BJ (cell line): ENCODE data around the gene PYY. TPM values are rescaled to one million over a fixed set of nuclear protein-coding genes. Genes with fewer than 3 reads are reported as not detected.

Experiments
- CTCF ChIA-PET: fragments of 350-600 bp; formaldehyde crosslinking; extraction: SDS; loops from one replicate; lab custom pipeline; 2021; ENCODE audit warnings: antibody characterized with exemption, inconsistent platforms; lab: Yijun Ruan, JAX
- POLR2A ChIA-PET: fragments of 300-600 bp; sonication (Branson Sonifier 250); formaldehyde crosslinking; extraction: SDS; loops from one replicate; lab custom pipeline; 2021; ENCODE audit warnings: antibody characterized with exemption; lab: Charles Lee
- DNase-seq: peaks from one replicate; pipeline ENCODE4 v3.0.0-alpha.2; 2011; ENCODE audit warnings: low read depth
- H3K27me3 ChIP-seq: 2 replicates; pipeline ENCODE4 v1.6.0; 2011; ENCODE audit warnings: low read length; ENCODE audit not compliant: control insufficient read depth, insufficient read depth
- H3K36me3 ChIP-seq: 2 replicates; pipeline ENCODE4 v1.5.1; 2011; ENCODE audit warnings: low read length; ENCODE audit not compliant: control insufficient read depth, insufficient read depth
- H3K4me3 ChIP-seq: 2 replicates; pipeline ENCODE4 v1.5.1; 2011; ENCODE audit warnings: low read depth, mild to moderate bottlenecking, control low read depth, low read length
- polyA plus RNA-seq: library from polyadenylated mRNA; depleted of rRNA; stranded (reverse); fragments of >200 nt; gene quantifications from 2 replicates; pipeline ENCODE4 v1.2.3, GENCODE V29; 2011
- TF ChIP-seq, protein P1 (sequence below): IDR thresholded peaks from 2 replicates; pipeline ENCODE4 v1.5.1; 2011; ENCODE audit warnings: low read depth, mild to moderate bottlenecking, control low read depth, inconsistent platforms, low read length, moderate library complexity; ENCODE audit not compliant: insufficient read depth

Gene PYY
- polyA plus RNA-seq, 1 experiment: not detected

DNA sequence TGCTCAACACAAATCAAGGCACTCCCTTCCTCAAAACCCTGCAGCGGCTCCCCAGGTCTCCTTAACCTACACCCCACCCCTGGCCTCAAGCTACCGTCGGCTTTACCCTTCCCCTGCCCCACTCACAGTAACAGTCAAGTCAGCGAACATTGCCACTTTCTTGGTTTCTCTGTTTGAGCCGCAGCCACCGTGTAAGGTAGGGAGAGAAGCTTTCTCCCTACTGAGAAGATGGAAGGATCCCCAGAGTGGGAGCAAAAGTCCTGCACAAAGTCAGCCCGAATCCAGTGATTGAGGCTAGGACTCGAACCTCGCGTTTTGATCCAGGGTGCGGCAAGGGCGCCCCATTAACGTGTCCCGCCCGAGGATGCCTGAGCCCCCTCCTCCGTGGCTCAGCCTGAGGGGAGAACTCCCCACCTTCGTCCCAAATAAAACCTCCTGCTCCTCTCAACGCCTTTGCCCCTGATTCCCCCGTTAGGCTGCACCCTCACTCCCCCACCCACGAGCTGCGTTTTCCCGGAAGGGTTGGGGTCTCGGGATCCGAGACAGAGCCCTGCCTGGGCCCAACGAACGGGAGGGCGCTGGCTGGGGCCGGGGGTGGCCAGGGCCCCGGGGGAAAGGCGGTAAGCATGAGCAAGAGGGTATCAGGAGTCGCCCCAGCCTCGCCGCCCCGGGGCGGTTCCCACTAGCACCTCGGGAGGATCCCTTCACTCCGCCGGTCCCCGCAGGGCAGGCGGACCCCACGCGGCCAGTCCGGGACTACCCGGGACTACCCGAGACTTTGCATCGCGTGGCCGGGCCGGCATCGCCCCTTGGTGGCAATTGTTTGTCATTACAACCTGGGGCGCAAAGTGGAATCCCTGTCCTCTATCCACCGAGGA lies 40.8 kb upstream of the PYY start:
- TF ChIP-seq, protein P1, sequence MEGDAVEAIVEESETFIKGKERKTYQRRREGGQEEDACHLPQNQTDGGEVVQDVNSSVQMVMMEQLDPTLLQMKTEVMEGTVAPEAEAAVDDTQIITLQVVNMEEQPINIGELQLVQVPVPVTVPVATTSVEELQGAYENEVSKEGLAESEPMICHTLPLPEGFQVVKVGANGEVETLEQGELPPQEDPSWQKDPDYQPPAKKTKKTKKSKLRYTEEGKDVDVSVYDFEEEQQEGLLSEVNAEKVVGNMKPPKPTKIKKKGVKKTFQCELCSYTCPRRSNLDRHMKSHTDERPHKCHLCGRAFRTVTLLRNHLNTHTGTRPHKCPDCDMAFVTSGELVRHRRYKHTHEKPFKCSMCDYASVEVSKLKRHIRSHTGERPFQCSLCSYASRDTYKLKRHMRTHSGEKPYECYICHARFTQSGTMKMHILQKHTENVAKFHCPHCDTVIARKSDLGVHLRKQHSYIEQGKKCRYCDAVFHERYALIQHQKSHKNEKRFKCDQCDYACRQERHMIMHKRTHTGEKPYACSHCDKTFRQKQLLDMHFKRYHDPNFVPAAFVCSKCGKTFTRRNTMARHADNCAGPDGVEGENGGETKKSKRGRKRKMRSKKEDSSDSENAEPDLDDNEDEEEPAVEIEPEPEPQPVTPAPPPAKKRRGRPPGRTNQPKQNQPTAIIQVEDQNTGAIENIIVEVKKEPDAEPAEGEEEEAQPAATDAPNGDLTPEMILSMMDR: peak; percentile 89

DNA sequence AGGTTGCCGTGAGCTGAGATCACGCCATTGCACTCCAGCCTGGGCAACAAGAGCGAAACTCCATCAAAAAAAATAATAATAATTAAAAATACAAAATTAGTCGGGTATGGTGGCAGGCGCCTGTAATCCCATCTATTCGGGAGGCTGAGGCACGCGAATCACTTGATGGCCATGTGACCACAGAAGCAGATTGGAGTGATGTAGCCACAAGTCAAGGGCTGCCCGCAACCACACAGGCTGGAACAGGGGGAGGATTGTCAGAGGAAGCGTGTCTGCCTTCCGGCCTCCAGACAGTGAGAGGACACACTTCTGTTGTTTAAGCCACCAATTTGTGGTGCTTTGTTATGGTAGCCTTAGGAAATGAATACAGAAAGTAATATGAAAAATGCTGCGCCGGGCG lies 38.9 kb upstream of the PYY start:
- ChIA-PET CTCF (interaction anchor here (0.7 to 4.2 kb wide), 4 partner anchors 10 to 83 kb away, joined by 3 to 28 read pairs (median 7); no protein-coding TSS in a partner anchor), POLR2A (no interaction called here)
- Histone ChIP-seq H3K27me3 (peaks cover 11% of the 10 kb centered on the region), H3K4me3 (no peak overlapping the region), H3K36me3 (no peaks in the 10 kb centered on the region)
- no peak for DNase-seq
- TF ChIP-seq, protein P1: no peak

More for the DNA sequence above, 40.8 kb upstream of the PYY start:
- Histone ChIP-seq H3K36me3 (no peaks in the 10 kb centered on the region), H3K27me3 (peaks cover 5% of the 10 kb centered on the region), H3K4me3 (peak overlapping the region; percentile 33)
- POLR2A ChIA-PET: no interaction called here
- no peak for DNase-seq
- CTCF ChIA-PET: interaction anchor here (0.6 to 7.9 kb wide), 17 partner anchors 7 to 176 kb away, joined by 3 to 108 read pairs (median 6); partner anchors contain the start of genes ASB16, NAGS and PPY

DNA sequence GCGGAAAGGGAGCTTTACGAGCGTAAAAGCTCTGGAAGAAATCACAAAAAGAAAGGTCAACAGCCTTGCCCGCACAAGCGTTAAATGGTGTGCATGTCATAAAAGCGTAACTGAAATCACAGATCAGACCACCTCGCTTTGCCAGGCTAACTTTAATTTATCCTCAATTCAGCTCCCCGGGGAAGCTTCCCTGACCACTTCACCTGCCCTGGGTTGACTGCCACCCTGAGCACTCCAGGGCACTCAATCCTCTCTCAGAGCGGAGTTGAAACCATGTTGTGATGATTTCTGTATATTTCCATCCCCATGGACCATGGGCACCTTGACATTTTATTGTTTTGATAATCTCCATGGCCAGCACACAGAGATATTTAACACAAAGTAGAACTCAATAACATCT lies 34.6 kb upstream of the PYY start:
- TF ChIP-seq, protein P1: no peak
- no peak for DNase-seq
- Histone ChIP-seq H3K36me3 (no peaks in the 10 kb centered on the region), H3K27me3 (peaks cover 16% of the 10 kb centered on the region), H3K4me3 (no peak overlapping the region)
- CTCF ChIA-PET: interaction anchor here (1.0 to 3.9 kb wide), 2 partner anchors 8 to 17 kb away, joined by 4 to 18 read pairs; no protein-coding TSS in a partner anchor
- POLR2A ChIA-PET: no interaction called here

DNA sequence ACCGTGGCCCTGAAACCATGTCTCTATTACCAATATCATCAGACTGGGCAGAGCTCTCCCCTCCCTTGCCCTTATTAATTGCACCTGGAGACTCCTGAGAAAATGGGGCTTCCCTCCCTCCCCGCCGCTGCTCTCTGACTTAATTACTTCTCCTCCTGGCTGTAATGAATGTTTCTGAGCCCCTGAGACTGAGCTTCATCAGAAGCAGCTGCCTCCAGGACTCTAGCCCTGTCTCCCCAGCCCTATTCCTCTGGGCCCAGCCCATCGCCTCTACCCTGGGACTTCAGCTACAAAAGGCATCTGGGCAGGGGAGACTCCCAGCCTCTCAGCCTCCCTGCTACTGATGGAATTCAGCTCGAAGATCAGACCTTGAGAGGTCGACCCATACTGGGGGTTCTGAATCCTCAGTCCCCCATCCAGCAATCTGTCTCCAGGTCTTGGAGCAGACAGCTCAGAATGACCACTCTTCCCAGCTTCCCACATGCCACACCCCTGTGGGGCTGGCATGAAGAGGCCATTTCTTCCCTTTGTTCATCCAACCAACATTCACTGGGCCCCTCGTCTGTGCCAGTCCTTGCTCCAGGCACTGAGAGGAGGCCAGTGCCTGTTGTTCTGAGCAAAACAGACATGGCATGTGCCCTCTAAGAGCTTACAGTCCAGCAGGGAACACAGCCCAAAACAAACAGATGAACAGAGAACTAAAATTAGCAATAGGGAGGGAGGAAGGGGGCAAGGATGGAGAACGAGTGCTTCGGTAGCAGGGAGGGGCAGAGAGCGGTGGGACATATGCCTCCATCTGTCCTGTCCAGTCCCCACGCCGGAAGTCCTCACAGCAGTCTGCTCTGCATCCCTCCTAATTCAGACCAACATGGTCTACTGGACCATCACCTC lies 33.6 kb upstream of the PYY start:
- no peak overlapping the region for H3K4me3 ChIP-seq
- DNase-seq: no peak
- H3K27me3 ChIP-seq: peaks cover 19% of the 10 kb centered on the region
- TF ChIP-seq, protein P1: no peak
- ChIA-PET CTCF (interaction anchor here (0.7 to 3.9 kb wide), 6 partner anchors 9 to 141 kb away, joined by 3 to 18 read pairs (median 4); partner anchors contain the start of gene PPY), POLR2A (no interaction called here)
- H3K36me3 ChIP-seq: no peaks in the 10 kb centered on the region
